ENCODE results near the gene AUH.

Gene AUH

GRCh38 chr9:91334053-91334452 lies 27.7 kb downstream of the AUH start:
- no peak for DNase-seq

- DNase-seq = no peak
Observed at GRCh38 chr9:91333551-91333950, 28.2 kb downstream of the AUH start.

- DNase-seq = no peak
Observed at GRCh38 chr9:91332546-91333231, 29.0 kb downstream of the AUH start.

GRCh38 chr9:91331849-91332248 lies 29.9 kb downstream of the AUH start:
- no peak for DNase-seq

GRCh38 chr9:91328186-91328585 lies 33.5 kb downstream of the AUH start:
- no peak for DNase-seq

- DNase-seq = no peak
Observed at GRCh38 chr9:91321691-91322090, 40.0 kb downstream of the AUH start.

GRCh38 chr9:91320299-91320698 lies 41.4 kb downstream of the AUH start:
- no peak for DNase-seq

GRCh38 chr9:91316093-91316492 lies 45.6 kb downstream of the AUH start:
- no peak for DNase-seq

GRCh38 chr9:91315191-91315590 lies 46.5 kb downstream of the AUH start:
- no peak for DNase-seq

GRCh38 chr9:91312717-91313325 lies 48.9 kb downstream of the AUH start:
- DNase-seq = no peak

GRCh38 chr9:91310037-91310436 lies 51.7 kb downstream of the AUH start:
- DNase-seq = no peak

GRCh38 chr9:91308191-91308590 lies 53.5 kb downstream of the AUH start:
- no peak for DNase-seq

GRCh38 chr9:91307279-91307678 lies 54.4 kb downstream of the AUH start:
- DNase-seq = no peak

GRCh38 chr9:91306296-91306630 lies 55.5 kb downstream of the AUH start:
- no peak for DNase-seq

- DNase-seq = no peak
Observed at GRCh38 chr9:91305596-91306295, 56.0 kb downstream of the AUH start.

GRCh38 chr9:91303741-91304415 lies 57.8 kb downstream of the AUH start:
- no peak for DNase-seq

- DNase-seq = no peak
Observed at GRCh38 chr9:91302831-91303230, 58.9 kb downstream of the AUH start.

GRCh38 chr9:91301161-91301560 lies 60.6 kb downstream of the AUH start:
- DNase-seq = no peak

- no peak for DNase-seq
Observed at GRCh38 chr9:91298311-91298710, 63.4 kb downstream of the AUH start.

GRCh38 chr9:91297306-91297705 lies 64.4 kb downstream of the AUH start:
- no peak for DNase-seq

GRCh38 chr9:91296354-91296753 lies 65.4 kb downstream of the AUH start:
- DNase-seq = no peak

GRCh38 chr9:91295357-91295756 lies 66.4 kb downstream of the AUH start:
- no peak for DNase-seq

GRCh38 chr9:91291866-91292265 lies 69.9 kb downstream of the AUH start:
- DNase-seq = no peak

- DNase-seq = no peak
Observed at GRCh38 chr9:91289244-91289643, 72.5 kb downstream of the AUH start.

Data from right hindlimb (tissue), 1 donor.